Measurements from ENCODE around the gene SELENOH.

DNA sequence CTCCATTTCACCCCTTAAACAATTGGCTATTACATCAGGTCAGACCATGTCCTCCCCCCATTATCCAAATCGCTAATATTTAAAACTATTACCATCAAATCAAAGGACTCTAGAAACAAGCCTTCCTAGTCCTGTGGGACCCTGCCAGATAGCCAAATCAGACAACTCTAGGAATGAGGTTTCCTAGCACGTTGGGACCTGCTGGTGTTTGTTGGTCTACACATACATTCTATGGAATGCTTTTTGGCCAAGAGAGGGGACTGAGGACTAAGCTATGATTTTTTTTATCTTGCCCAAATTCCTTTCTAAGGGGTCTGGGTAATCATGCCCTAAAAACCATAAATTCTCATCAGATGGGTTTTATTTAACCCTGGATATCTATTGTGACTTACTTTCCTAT, 14.1 kb upstream of the SELENOH start:
- TF ChIP-seq, protein P1, sequence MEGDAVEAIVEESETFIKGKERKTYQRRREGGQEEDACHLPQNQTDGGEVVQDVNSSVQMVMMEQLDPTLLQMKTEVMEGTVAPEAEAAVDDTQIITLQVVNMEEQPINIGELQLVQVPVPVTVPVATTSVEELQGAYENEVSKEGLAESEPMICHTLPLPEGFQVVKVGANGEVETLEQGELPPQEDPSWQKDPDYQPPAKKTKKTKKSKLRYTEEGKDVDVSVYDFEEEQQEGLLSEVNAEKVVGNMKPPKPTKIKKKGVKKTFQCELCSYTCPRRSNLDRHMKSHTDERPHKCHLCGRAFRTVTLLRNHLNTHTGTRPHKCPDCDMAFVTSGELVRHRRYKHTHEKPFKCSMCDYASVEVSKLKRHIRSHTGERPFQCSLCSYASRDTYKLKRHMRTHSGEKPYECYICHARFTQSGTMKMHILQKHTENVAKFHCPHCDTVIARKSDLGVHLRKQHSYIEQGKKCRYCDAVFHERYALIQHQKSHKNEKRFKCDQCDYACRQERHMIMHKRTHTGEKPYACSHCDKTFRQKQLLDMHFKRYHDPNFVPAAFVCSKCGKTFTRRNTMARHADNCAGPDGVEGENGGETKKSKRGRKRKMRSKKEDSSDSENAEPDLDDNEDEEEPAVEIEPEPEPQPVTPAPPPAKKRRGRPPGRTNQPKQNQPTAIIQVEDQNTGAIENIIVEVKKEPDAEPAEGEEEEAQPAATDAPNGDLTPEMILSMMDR (IDR thresholded peaks at IDR 0.05), result no peak
- no peak for TF ChIP-seq POLR2A (IDR thresholded peaks at IDR 0.05)

Measured in lower leg skin (tissue), 3 donors.